ENCODE results near the gene RPL21. TPM values are rescaled to one million over a fixed set of nuclear protein-coding genes. Genes with fewer than 3 reads are reported as not detected.

RPL21 gene
- total RNA-seq, 1 donor from 2014 or later: 377 TPM

GRCh38 chr13:27264648-27265047 is 13.3 kb downstream of the RPL21 start:
- H3K4me3 ChIP-seq: no peak overlapping the region
- H3K27ac ChIP-seq: peak overlapping the region in 1 of 2 donors; percentile 22
- no peak for TF ChIP-seq CTCF (IDR thresholded peaks at IDR 0.05)
- intact Hi-C loops (cut with DNase I): no loop called here
- H3K9me3 ChIP-seq: no peaks in the 10 kb centered on the region
- peaks cover 0 to 9% of the 10 kb centered on the region in 2 donors for H3K36me3 ChIP-seq
- no peak for DNase-seq (ENCODE audit: low spot score in 2 of 2)
- no peaks in the 10 kb centered on the region for H3K27me3 ChIP-seq
- no peaks in the 10 kb centered on the region for H3K4me1 ChIP-seq

- Histone ChIP-seq H3K36me3 (peaks cover 0 to 13% of the 10 kb centered on the region in 2 donors), H3K9me3 (no peaks in the 10 kb centered on the region), H3K27me3 (no peaks in the 10 kb centered on the region), H3K27ac (no peak overlapping the region), H3K4me3 (no peak overlapping the region), H3K4me1 (peaks cover 0 to 7% of the 10 kb centered on the region in 2 donors)
- no peak for DNase-seq (ENCODE audit: low spot score in 2 of 2)
- TF ChIP-seq CTCF (IDR thresholded peaks at IDR 0.05): no peak
- intact Hi-C loops (cut with DNase I): no loop called here
Observed at GRCh38 chr13:27266917-27267316, 15.6 kb downstream of the RPL21 start.

- Histone ChIP-seq H3K27me3 (no peaks in the 10 kb centered on the region), H3K36me3 (peaks cover 0 to 8% of the 10 kb centered on the region in 2 donors), H3K9me3 (no peaks in the 10 kb centered on the region), H3K4me1 (peaks cover 0 to 7% of the 10 kb centered on the region in 2 donors), H3K4me3 (no peak overlapping the region), H3K27ac (no peak overlapping the region)
- DNase-seq (ENCODE audit: low spot score in 2 of 2): no peak
- intact Hi-C loops (cut with DNase I): no loop called here
- no peak for TF ChIP-seq CTCF (IDR thresholded peaks at IDR 0.05)
Observed at GRCh38 chr13:27267596-27267995, 16.2 kb downstream of the RPL21 start.

- no peak for DNase-seq (ENCODE audit: low spot score in 2 of 2)
- H3K4me1 ChIP-seq: peaks cover 4 to 16% of the 10 kb centered on the region in 2 donors
- no peak overlapping the region for H3K27ac ChIP-seq
- no peaks in the 10 kb centered on the region for H3K27me3 ChIP-seq
- H3K36me3 ChIP-seq: peaks cover 0 to 10% of the 10 kb centered on the region in 2 donors
- H3K4me3 ChIP-seq: no peak overlapping the region
- TF ChIP-seq CTCF (IDR thresholded peaks at IDR 0.05): no peak
- intact Hi-C loops (cut with DNase I): no loop called here
- H3K9me3 ChIP-seq: no peaks in the 10 kb centered on the region
Observed at GRCh38 chr13:27269114-27269665, 17.8 kb downstream of the RPL21 start.

- peak within 1 kb of the TSS; percentile 67 to 84 for H3K4me3 ChIP-seq
- intact Hi-C loops (cut with DNase I): loop anchor here (1.0 to 10.0 kb wide), 8 partner anchors 20 to 864 kb away; partner anchors contain the start of genes LNX2, MTIF3, PAN3 and POLR1D
- no peaks in the 10 kb centered on the region for H3K9me3 ChIP-seq
- peak; percentile 91 to 98 (median 94) for TF ChIP-seq CTCF (IDR thresholded peaks at IDR 0.05)
- H3K4me1 ChIP-seq: peaks cover 4 to 30% of the 10 kb centered on the region in 2 donors
- DNase-seq (ENCODE audit: low spot score in 2 of 2): peak; percentile 44 to 95
- H3K27me3 ChIP-seq: no peaks in the 10 kb centered on the region
- peaks cover 0 to 10% of the 10 kb centered on the region in 2 donors for H3K36me3 ChIP-seq
- peak within 1 kb of the TSS; percentile 91 to 93 for H3K27ac ChIP-seq
Observed at GRCh38 chr13:27270594-27271520, 19.5 kb downstream of the RPL21 start, which contains the start of gene RASL11A. Gene RASL11A (plus strand): TSS chr13:27270830. CDS start chr13:27270945, 115 bp downstream.
